HEK293T (cell line): ENCODE measurements around the gene PI4KA.

ENCODE experiments used
- NFRKB ChIP-seq: fragments of 450-650 bp; IDR thresholded peaks from 2 replicates; pipeline ENCODE4 v1.6.1; 2016; ENCODE audit warnings: mild to moderate bottlenecking, moderate library complexity
- TARDBP ChIP-seq: fragments of 450-650 bp; IDR thresholded peaks from 2 replicates; pipeline ENCODE4 v1.6.1; 2016

GRCh38 chr22:20760084-20760483 lies 98.5 kb downstream of the PI4KA start:
- TF ChIP-seq TARDBP (no peak), NFRKB (no peak)
